ENCODE results near the gene CTSG. TPM values are rescaled to one million over a fixed set of nuclear protein-coding genes. Genes with fewer than 3 reads are reported as not detected.
"Not testable (repeated sequence)": the region's sequence is repeated elsewhere in the genome, so short reads cannot be mapped to it uniquely, and the experiment has no call there.

CTSG gene
- total RNA-seq, 1 experiment from 2014 or later, result not detected

GRCh38 chr14:24605435-24606190, 29.6 kb upstream of the CTSG start:
- peak; percentile 74 for TF ChIP-seq CTCF (IDR thresholded peaks at IDR 0.05; ENCODE audit: unreplicated experiment)
- peaks cover 36% of the 10 kb centered on the region for H3K27me3 Mint-ChIP-seq (ENCODE audit: unreplicated experiment)
- H3K9me3 Mint-ChIP-seq (ENCODE audit: low read depth, unreplicated experiment), result no peaks in the 10 kb centered on the region
- H3K36me3 Mint-ChIP-seq (ENCODE audit: insufficient read depth, unreplicated experiment), result no peaks in the 10 kb centered on the region
- H3K4me1 Mint-ChIP-seq (ENCODE audit: low read depth, unreplicated experiment), result no peaks in the 10 kb centered on the region
- no peak overlapping the region for H3K4me3 Mint-ChIP-seq (ENCODE audit: low read depth, unreplicated experiment)
- H3K27ac Mint-ChIP-seq (ENCODE audit: unreplicated experiment), result no peak overlapping the region
- DNase-seq, result peak; percentile 61
- BruUV-seq (replicated peaks), result no TSS peak
- intact Hi-C loops (cut with micrococcal nuclease; ENCODE audit: unreplicated experiment), result loop anchor here (1.0 kb wide), 1 partner anchor 74 kb away; no protein-coding TSS in a partner anchor
- CTCF ChIA-PET, result no interaction called here

DNA sequence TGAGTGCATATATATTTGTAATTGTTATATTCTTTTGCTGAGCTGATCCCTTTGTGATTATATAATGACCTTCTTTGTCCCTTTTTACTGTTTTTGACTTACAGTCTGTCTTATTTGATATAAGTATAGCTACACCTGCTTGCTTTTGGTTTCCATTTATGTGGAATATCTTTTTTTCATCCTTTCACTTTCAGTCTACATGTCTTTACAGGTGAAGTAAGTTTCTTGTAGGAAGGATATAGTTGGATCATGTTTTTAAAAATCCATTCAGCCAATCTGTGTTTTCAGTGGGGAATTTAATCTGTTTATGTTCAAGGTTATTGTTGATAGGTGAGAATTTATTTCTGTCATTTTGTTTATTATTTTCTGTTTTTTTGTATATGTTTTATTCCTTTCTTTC, 21.4 kb upstream of the CTSG start:
- no peak for DNase-seq
- Mint-ChIP-seq H3K27me3 (ENCODE audit: unreplicated experiment) (peaks cover 26% of the 10 kb centered on the region), H3K4me1 (ENCODE audit: low read depth, unreplicated experiment) (peaks cover 8% of the 10 kb centered on the region), H3K27ac (ENCODE audit: unreplicated experiment) (no peak overlapping the region), H3K9me3 (ENCODE audit: low read depth, unreplicated experiment) (peaks cover 2% of the 10 kb centered on the region), H3K4me3 (ENCODE audit: low read depth, unreplicated experiment) (no peak overlapping the region), H3K36me3 (ENCODE audit: insufficient read depth, unreplicated experiment) (no peaks in the 10 kb centered on the region)
- CTCF ChIA-PET, result no interaction called here
- TF ChIP-seq CTCF (IDR thresholded peaks at IDR 0.05; ENCODE audit: unreplicated experiment), result no peak
- intact Hi-C loops (cut with micrococcal nuclease; ENCODE audit: unreplicated experiment), result no loop called here
- BruUV-seq (replicated peaks), result no TSS peak

DNA sequence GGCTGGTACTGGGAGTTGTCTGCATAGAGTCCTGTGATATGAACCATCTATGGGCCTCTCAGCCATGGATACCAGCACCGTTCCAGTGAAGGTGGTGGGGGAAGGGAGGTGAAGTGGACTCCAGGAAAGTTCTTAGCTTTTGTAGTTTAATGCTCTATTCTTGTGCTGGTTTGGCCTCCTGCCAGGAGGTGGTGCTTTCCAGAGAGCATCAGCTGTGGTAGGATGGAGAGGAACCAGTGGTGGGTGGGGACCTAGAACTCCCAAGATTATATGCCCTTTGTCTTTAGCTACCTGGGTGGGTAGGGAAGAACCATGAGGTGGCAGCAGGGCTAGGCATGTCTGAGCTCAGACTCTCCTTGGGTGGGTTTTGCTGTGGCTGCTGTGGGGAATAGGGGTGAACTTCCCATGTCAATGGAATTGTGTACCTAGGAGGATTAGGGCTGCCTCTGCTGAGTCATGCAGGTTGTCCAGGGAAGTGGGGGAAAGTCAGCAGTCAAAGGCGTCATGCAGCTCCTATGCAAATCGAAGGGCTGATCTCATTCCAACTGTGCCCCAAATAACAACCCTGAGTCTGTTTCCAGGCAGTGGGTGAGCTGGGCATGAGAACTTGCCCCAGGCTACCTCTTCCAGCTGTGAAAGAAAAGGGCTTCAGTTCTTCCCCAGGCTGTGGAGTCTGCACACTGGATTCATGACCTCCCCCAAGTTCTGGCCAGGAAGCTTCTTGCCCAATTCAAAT, 19.2 kb upstream of the CTSG start:
- intact Hi-C loops (cut with micrococcal nuclease; ENCODE audit: unreplicated experiment), result no loop called here
- DNase-seq, result peak; percentile 12
- peaks cover 8% of the 10 kb centered on the region for H3K4me1 Mint-ChIP-seq (ENCODE audit: low read depth, unreplicated experiment)
- peaks cover 2% of the 10 kb centered on the region for H3K9me3 Mint-ChIP-seq (ENCODE audit: low read depth, unreplicated experiment)
- no TSS peak for BruUV-seq (replicated peaks)
- no peaks in the 10 kb centered on the region for H3K36me3 Mint-ChIP-seq (ENCODE audit: insufficient read depth, unreplicated experiment)
- H3K27me3 Mint-ChIP-seq (ENCODE audit: unreplicated experiment), result peaks cover 19% of the 10 kb centered on the region
- TF ChIP-seq CTCF (IDR thresholded peaks at IDR 0.05; ENCODE audit: unreplicated experiment), result no peak
- no peak overlapping the region for H3K27ac Mint-ChIP-seq (ENCODE audit: unreplicated experiment)
- no peak overlapping the region for H3K4me3 Mint-ChIP-seq (ENCODE audit: low read depth, unreplicated experiment)
- CTCF ChIA-PET, result no interaction called here

GRCh38 chr14:24591004-24591403, 15.0 kb upstream of the CTSG start:
- H3K27me3 Mint-ChIP-seq (ENCODE audit: unreplicated experiment); H3K4me3 Mint-ChIP-seq (ENCODE audit: low read depth, unreplicated experiment); H3K36me3 Mint-ChIP-seq (ENCODE audit: insufficient read depth, unreplicated experiment); intact Hi-C loops (cut with micrococcal nuclease; ENCODE audit: unreplicated experiment); H3K9me3 Mint-ChIP-seq (ENCODE audit: low read depth, unreplicated experiment); H3K27ac Mint-ChIP-seq (ENCODE audit: unreplicated experiment); BruUV-seq (replicated peaks); H3K4me1 Mint-ChIP-seq (ENCODE audit: low read depth, unreplicated experiment); DNase-seq; CTCF ChIA-PET: not testable (repeated sequence)

- not testable (repeated sequence) for H3K27me3 Mint-ChIP-seq (ENCODE audit: unreplicated experiment); H3K9me3 Mint-ChIP-seq (ENCODE audit: low read depth, unreplicated experiment)
Measured at GRCh38 chr14:24584402-24584801, 8.4 kb upstream of the CTSG start.

More at GRCh38 chr14:24584402-24584801, 8.4 kb upstream of the CTSG start:
- H3K4me3 Mint-ChIP-seq (ENCODE audit: low read depth, unreplicated experiment); BruUV-seq (replicated peaks); intact Hi-C loops (cut with micrococcal nuclease; ENCODE audit: unreplicated experiment); H3K27ac Mint-ChIP-seq (ENCODE audit: unreplicated experiment); H3K36me3 Mint-ChIP-seq (ENCODE audit: insufficient read depth, unreplicated experiment); DNase-seq; H3K4me1 Mint-ChIP-seq (ENCODE audit: low read depth, unreplicated experiment); CTCF ChIA-PET: not testable (repeated sequence)
